ENCODE measurements around the gene DGCR8. TPM values are rescaled to one million over a fixed set of nuclear protein-coding genes. Genes with fewer than 3 reads are reported as not detected.

Gene DGCR8
- total RNA-seq, 4 donors from 2014 or later, result 16.9 to 27.6 (median 25.5) TPM

GRCh38 chr22:20107951-20108756, 28.1 kb downstream of the DGCR8 start:
- TF ChIP-seq POLR2A (IDR thresholded peaks at IDR 0.05) (no peak), POLR2AphosphoS5 (IDR thresholded peaks at IDR 0.05) (no peak), EP300 (IDR thresholded peaks at IDR 0.05) (no peak), CTCF (IDR thresholded peaks at IDR 0.05) (no peak)
- H3K4me1 ChIP-seq, result no peaks in the 10 kb centered on the region
- ATAC-seq, result no peak
- no peak overlapping the region for H3K27ac ChIP-seq
- peaks cover 0 to 98% of the 10 kb centered on the region in 2 donors for H3K36me3 ChIP-seq
- no peak overlapping the region for H3K4me3 ChIP-seq
- 67 to 70% methylated on average over 2 to 3 of the region's 13 CpGs for WGBS, 2 donors (ENCODE audit: low coverage in 1 of 2)
- no peaks in the 10 kb centered on the region for H3K27me3 ChIP-seq
- H3K9me3 ChIP-seq, result no peaks in the 10 kb centered on the region

- no peak for ATAC-seq
- H3K4me1 ChIP-seq, result no peaks in the 10 kb centered on the region
- H3K27me3 ChIP-seq, result no peaks in the 10 kb centered on the region
- no peak overlapping the region for H3K4me3 ChIP-seq
- no peak for TF ChIP-seq POLR2A (IDR thresholded peaks at IDR 0.05)
- TF ChIP-seq POLR2AphosphoS5 (IDR thresholded peaks at IDR 0.05), result no peak
- no peak for TF ChIP-seq CTCF (IDR thresholded peaks at IDR 0.05)
- TF ChIP-seq EP300 (IDR thresholded peaks at IDR 0.05), result no peak
- WGBS, 2 donors (ENCODE audit: low coverage in 1 of 2), result 50 to 78% methylated on average over 2 to 5 of the region's 12 CpGs
- no peak overlapping the region for H3K27ac ChIP-seq
- no peaks in the 10 kb centered on the region for H3K9me3 ChIP-seq
- H3K36me3 ChIP-seq, result peaks cover 0 to 100% of the 10 kb centered on the region in 2 donors
Observed at GRCh38 chr22:20108757-20109230, 28.8 kb downstream of the DGCR8 start.

GRCh38 chr22:20109411-20110358, 29.6 kb downstream of the DGCR8 start:
- no peaks in the 10 kb centered on the region for H3K27me3 ChIP-seq
- no peak overlapping the region for H3K4me3 ChIP-seq
- no peaks in the 10 kb centered on the region for H3K9me3 ChIP-seq
- no peak overlapping the region for H3K27ac ChIP-seq
- peaks cover 0 to 4% (median 0%) of the 10 kb centered on the region in 3 donors for H3K4me1 ChIP-seq
- no peak for ATAC-seq
- peaks cover 0 to 100% of the 10 kb centered on the region in 2 donors for H3K36me3 ChIP-seq
- 82% methylated on average over 2 of the region's 23 CpGs; no CpG with 5 or more reads in 1 of the 2 donors for WGBS, 2 donors (ENCODE audit: low coverage in 1 of 2)
- TF ChIP-seq EP300 (IDR thresholded peaks at IDR 0.05) (no peak), POLR2A (IDR thresholded peaks at IDR 0.05) (no peak), POLR2AphosphoS5 (IDR thresholded peaks at IDR 0.05) (no peak), CTCF (IDR thresholded peaks at IDR 0.05) (no peak)

GRCh38 chr22:20110359-20110985, 30.4 kb downstream of the DGCR8 start:
- H3K36me3 ChIP-seq, result peaks cover 0 to 100% of the 10 kb centered on the region in 2 donors
- H3K27me3 ChIP-seq, result no peaks in the 10 kb centered on the region
- no peak for ATAC-seq
- H3K4me1 ChIP-seq, result peaks cover 0 to 12% (median under 1%) of the 10 kb centered on the region in 3 donors
- no peak overlapping the region for H3K27ac ChIP-seq
- no peaks in the 10 kb centered on the region for H3K9me3 ChIP-seq
- no peak overlapping the region for H3K4me3 ChIP-seq
- WGBS, 2 donors (ENCODE audit: low coverage in 1 of 2), result 77 to 81% methylated on average over 4 to 5 of the region's 9 CpGs
- TF ChIP-seq POLR2A (IDR thresholded peaks at IDR 0.05) (no peak), CTCF (IDR thresholded peaks at IDR 0.05) (no peak), EP300 (IDR thresholded peaks at IDR 0.05) (no peak), POLR2AphosphoS5 (IDR thresholded peaks at IDR 0.05) (no peak)
